Kidney epithelial cell (primary cell): ENCODE measurements around the gene USP12. TPM values are rescaled to one million over a fixed set of nuclear protein-coding genes. Genes with fewer than 3 reads are reported as not detected.
"Not testable (repeated sequence)": the region's sequence is repeated elsewhere in the genome, so short reads cannot be mapped to it uniquely, and the experiment has no call there.

ENCODE experiments used
- DNase-seq: peaks from one replicate; pipeline ENCODE4 v3.0.0-alpha.2; 2010; ENCODE audit warnings: low read depth
- H3K27me3 ChIP-seq: 2 replicates; pipeline ENCODE4 v1.6.0; 2011; ENCODE audit warnings: low read length; ENCODE audit not compliant: control insufficient read depth, insufficient read depth
- H3K36me3 ChIP-seq: 2 replicates; pipeline ENCODE4 v1.5.1; 2011; ENCODE audit warnings: low read length; ENCODE audit not compliant: control insufficient read depth, insufficient read depth
- H3K4me3 ChIP-seq: 2 replicates; pipeline ENCODE4 v1.5.1; 2011; ENCODE audit warnings: low read depth, mild to moderate bottlenecking, control low read depth, low read length
- CTCF ChIP-seq: IDR thresholded peaks from 2 replicates; pipeline ENCODE4 v1.5.1; 2011; ENCODE audit warnings: mild to moderate bottlenecking, moderate library complexity, low read length, control low read depth, inconsistent platforms; ENCODE audit not compliant: insufficient read depth, poor library complexity, severe bottlenecking
- total RNA-seq: library from RNA; depleted of rRNA; stranded (reverse); fragments of >200 nt; gene quantifications from 2 replicates; pipeline ENCODE4 v1.2.3, GENCODE V29; 2015

The USP12 gene
- total RNA-seq, 1 donor from 2014 or later = 13.8 TPM

GRCh38 chr13:27199211-27199610 is 27.6 kb upstream of the USP12 start:
- Histone ChIP-seq H3K27me3 (no peaks in the 10 kb centered on the region), H3K36me3 (no peaks in the 10 kb centered on the region), H3K4me3 (no peak overlapping the region)
- no peak for TF ChIP-seq CTCF
- DNase-seq = no peak

- no peak overlapping the region for H3K4me3 ChIP-seq
- no peak for TF ChIP-seq CTCF
- H3K36me3 ChIP-seq = no peaks in the 10 kb centered on the region
- H3K27me3 ChIP-seq = no peaks in the 10 kb centered on the region
- peak; percentile 90 for DNase-seq
Measured at GRCh38 chr13:27194895-27195764, 23.5 kb upstream of the USP12 start.

GRCh38 chr13:27194209-27194608 is 22.6 kb upstream of the USP12 start:
- H3K4me3 ChIP-seq = no peak overlapping the region
- H3K36me3 ChIP-seq = no peaks in the 10 kb centered on the region
- TF ChIP-seq CTCF = no peak
- no peaks in the 10 kb centered on the region for H3K27me3 ChIP-seq
- DNase-seq = no peak

GRCh38 chr13:27193496-27193895 is 21.9 kb upstream of the USP12 start:
- TF ChIP-seq CTCF = no peak
- Histone ChIP-seq H3K27me3 (no peaks in the 10 kb centered on the region), H3K4me3 (no peak overlapping the region), H3K36me3 (no peaks in the 10 kb centered on the region)
- DNase-seq = no peak

- no peak for TF ChIP-seq CTCF
- Histone ChIP-seq H3K36me3 (no peaks in the 10 kb centered on the region), H3K27me3 (no peaks in the 10 kb centered on the region), H3K4me3 (no peak overlapping the region)
- DNase-seq = no peak
Measured at GRCh38 chr13:27192973-27193372, 21.4 kb upstream of the USP12 start.

GRCh38 chr13:27192367-27192766 is 20.8 kb upstream of the USP12 start:
- H3K4me3 ChIP-seq, H3K27me3 ChIP-seq, H3K36me3 ChIP-seq, DNase-seq: not testable (repeated sequence)
